Purkinje cell (primary cell): Measurements from ENCODE around the gene SLC22A9. TPM values are rescaled to one million over a fixed set of nuclear protein-coding genes. Genes with fewer than 3 reads are reported as not detected.

Source experiments
- polyA plus RNA-seq: library from polyadenylated mRNA; unstranded; fragments of >200 nt; fragmentation: Nextera tagmentation; gene quantifications from 2 replicates; pipeline ENCODE4 v1.2.1, GENCODE V29; 2014

The SLC22A9 gene
- not detected in 2 replicates for polyA plus RNA-seq

DNA sequence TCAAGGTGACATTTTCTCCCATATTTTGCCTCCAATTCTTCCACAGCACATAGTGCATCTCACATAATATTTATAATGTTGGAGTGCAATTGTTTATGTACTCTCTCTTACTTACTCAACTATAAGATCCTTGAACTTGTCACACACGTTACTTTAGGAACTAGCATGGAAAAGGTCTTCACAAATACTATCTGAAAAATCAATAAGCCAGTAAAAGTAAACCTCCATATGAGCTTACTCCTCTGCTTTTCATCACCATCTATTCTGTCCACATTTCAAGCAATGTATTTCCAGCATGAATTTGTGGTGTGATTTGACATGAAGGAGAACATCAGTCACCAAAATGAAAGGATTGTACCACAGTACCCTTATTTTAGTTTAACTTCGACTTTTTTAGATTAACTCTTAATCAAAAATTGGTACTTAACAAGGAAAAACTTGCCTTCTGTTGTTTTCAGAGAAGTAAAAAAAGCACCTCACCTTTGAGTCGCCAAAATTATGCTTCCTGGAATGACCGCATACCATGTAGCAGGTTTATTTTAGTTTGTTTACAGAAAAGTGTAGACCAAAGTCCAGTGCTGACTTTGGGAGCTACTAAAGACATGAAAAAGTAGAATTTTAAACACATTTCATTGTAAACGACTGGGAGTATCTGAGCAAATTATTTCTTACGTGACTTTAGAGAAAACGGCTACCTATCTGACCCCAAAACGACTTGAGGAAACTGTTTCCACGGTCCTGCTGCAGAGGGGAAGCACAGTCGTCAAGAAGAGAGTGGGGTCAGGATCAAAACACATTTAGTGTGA, at the start of gene SLC22A9:
Gene SLC22A9, plus strand, starts transcription at position 621 of the 806 bp plus-strand sequence. CDS start 272 bp downstream, outside the sequence.

Other genes starting within 250 kb of the SLC22A9 start
- not detected in 2 replicates for gene SLC22A24, start 225.6 kb upstream of the SLC22A9 start, polyA plus RNA-seq
- not detected in 2 replicates for gene SLC22A25, start 126.2 kb upstream of the SLC22A9 start, polyA plus RNA-seq
- gene PLAAT5, start 121.4 kb downstream of the SLC22A9 start, polyA plus RNA-seq, result 0.73 TPM in 1 of 2 replicates, not detected in the other
- gene LGALS12, start 136.3 kb downstream of the SLC22A9 start, polyA plus RNA-seq, result not detected in 2 replicates
- gene PLAAT4, start 167.0 kb downstream of the SLC22A9 start, polyA plus RNA-seq, result 3.6 and 4.5 TPM in 2 replicates
- gene PLAAT2, start 193.6 kb downstream of the SLC22A9 start, polyA plus RNA-seq, result not detected in 2 replicates
- 6.3 and 13.5 TPM in 2 replicates for gene PLAAT3, start 244.6 kb downstream of the SLC22A9 start, polyA plus RNA-seq